GM08714 (cell line): ENCODE results near the gene IFFO2.

ENCODE experiments used
- H3K4me3 ChIP-seq: fragments of 200-500 bp; sonication (Bioruptor generic); 2 replicates; pipeline ENCODE4 v1.5.1; 2014; ENCODE audit warnings: mild to moderate bottlenecking, low read length, inconsistent platforms
- ZNF274 ChIP-seq: IDR thresholded peaks from 2 replicates; pipeline ENCODE4 v1.6.1; 2012; ENCODE audit warnings: mild to moderate bottlenecking, low read depth, low read length

Gene IFFO2

GRCh38 chr1:18929686-18930085, 26.8 kb downstream of the IFFO2 start:
- no peak overlapping the region for H3K4me3 ChIP-seq
- no peak for TF ChIP-seq ZNF274

- H3K4me3 ChIP-seq: no peak overlapping the region
- TF ChIP-seq ZNF274: no peak
Observed at GRCh38 chr1:18928985-18929384, 27.5 kb downstream of the IFFO2 start.

GRCh38 chr1:18928406-18928805, 28.1 kb downstream of the IFFO2 start:
- TF ChIP-seq ZNF274: no peak
- H3K4me3 ChIP-seq: no peak overlapping the region; the same call in 1 of the 2 replicates

GRCh38 chr1:18927654-18928272, 28.7 kb downstream of the IFFO2 start:
- TF ChIP-seq ZNF274: no peak
- peak overlapping the region; percentile 49; the same call in 1 of the 2 replicates for H3K4me3 ChIP-seq

- peak overlapping the region; percentile 49; the same call in 1 of the 2 replicates for H3K4me3 ChIP-seq
- no peak for TF ChIP-seq ZNF274
Observed at GRCh38 chr1:18927082-18927653, 29.3 kb downstream of the IFFO2 start.

- peak overlapping the region; percentile 49; the same call in 1 of the 2 replicates for H3K4me3 ChIP-seq
- TF ChIP-seq ZNF274: no peak
Observed at GRCh38 chr1:18926315-18927081, 30.0 kb downstream of the IFFO2 start.

- no peak for TF ChIP-seq ZNF274
- H3K4me3 ChIP-seq: no peak overlapping the region
Observed at GRCh38 chr1:18925279-18925678, 31.2 kb downstream of the IFFO2 start.

- TF ChIP-seq ZNF274: no peak
- no peak overlapping the region for H3K4me3 ChIP-seq
Observed at GRCh38 chr1:18924221-18924691, 32.2 kb downstream of the IFFO2 start.

GRCh38 chr1:18923756-18924211, 32.7 kb downstream of the IFFO2 start:
- no peak overlapping the region for H3K4me3 ChIP-seq
- no peak for TF ChIP-seq ZNF274

- no peak overlapping the region for H3K4me3 ChIP-seq
- TF ChIP-seq ZNF274: no peak
Observed at GRCh38 chr1:18922848-18923755, 33.4 kb downstream of the IFFO2 start.

- no peak for TF ChIP-seq ZNF274
Observed at GRCh38 chr1:18922319-18922726, 34.2 kb downstream of the IFFO2 start.

GRCh38 chr1:18921516-18922251, 34.8 kb downstream of the IFFO2 start:
- TF ChIP-seq ZNF274: no peak
- H3K4me3 ChIP-seq: no peak overlapping the region

More at GRCh38 chr1:18922319-18922726, 34.2 kb downstream of the IFFO2 start:
- no peak overlapping the region for H3K4me3 ChIP-seq

- no peak overlapping the region for H3K4me3 ChIP-seq
- no peak for TF ChIP-seq ZNF274
Observed at GRCh38 chr1:18920931-18921330, 35.5 kb downstream of the IFFO2 start.
